GM10248 (cell line): ENCODE measurements around the gene CNTF.

Experiments used
- CTCF ChIA-PET: fragments of 300-600 bp; sonication (Branson Sonifier 250); formaldehyde crosslinking; extraction: SDS; loops from one replicate; lab custom pipeline; 2021; ENCODE audit warnings: antibody characterized with exemption; lab: Yijun Ruan, JAX
- POLR2A ChIA-PET: fragments of 350-650 bp; sonication (Branson Sonifier 250); formaldehyde crosslinking; extraction: SDS; loops from one replicate; lab custom pipeline; 2020; ENCODE audit warnings: antibody characterized with exemption; lab: Yijun Ruan, JAX
- DNase-seq: peaks from one replicate; pipeline ENCODE4 v3.0.0; 2012; ENCODE audit errors: extremely low spot score
- CTCF ChIP-seq: IDR thresholded peaks from 2 replicates; pipeline ENCODE4 v1.5.1; 2012; ENCODE audit warnings: mild to moderate bottlenecking, low read depth; ENCODE audit errors: extremely low read depth, missing control alignments, control extremely low read depth

Gene CNTF

GRCh38 chr11:58597486-58598144, 24.9 kb upstream of the CNTF start:
- ChIA-PET CTCF (interaction anchor here (1.0 to 3.1 kb wide), 3 partner anchors 20 to 50 kb away, joined by 4 to 12 read pairs (median 4); no protein-coding TSS in a partner anchor), POLR2A (no interaction called here)
- no peak for TF ChIP-seq CTCF
- DNase-seq = no peak

- CTCF ChIA-PET = no interaction called here
- DNase-seq = no peak
- POLR2A ChIA-PET = no interaction called here
- TF ChIP-seq CTCF = no peak
These were observed 22.0 kb upstream of the CNTF start for GRCh38 chr11:58600510-58600909.

GRCh38 chr11:58606930-58607714, 15.3 kb upstream of the CNTF start:
- ChIA-PET POLR2A (no interaction called here), CTCF (interaction anchor here (1.0 to 6.8 kb wide), 9 partner anchors 11 to 564 kb away, joined by 3 to 36 read pairs (median 3); partner anchors contain the start of gene LPXN)
- no peak for TF ChIP-seq CTCF
- no peak for DNase-seq

- DNase-seq = no peak
- POLR2A ChIA-PET = interaction anchor here (0.6 kb wide), 1 partner anchor 29 kb away, joined by 3 read pairs; no protein-coding TSS in a partner anchor
- CTCF ChIA-PET = interaction anchor here (5.6 kb wide), 1 partner anchor 21 kb away, joined by 34 read pairs; no protein-coding TSS in a partner anchor
- no peak for TF ChIP-seq CTCF
These were observed 14.1 kb upstream of the CNTF start for GRCh38 chr11:58608331-58608730.

- CTCF ChIA-PET = interaction anchor here (1.0 to 5.6 kb wide), 2 partner anchors 19 to 86 kb away, joined by 3 to 34 read pairs; no protein-coding TSS in a partner anchor
- POLR2A ChIA-PET = no interaction called here
- DNase-seq = no peak
- TF ChIP-seq CTCF = no peak
These were observed 12.7 kb upstream of the CNTF start for GRCh38 chr11:58609723-58610122.

GRCh38 chr11:58613228-58613627, 9.2 kb upstream of the CNTF start:
- TF ChIP-seq CTCF = no peak
- ChIA-PET POLR2A (no interaction called here), CTCF (interaction anchor here (1.7 to 5.6 kb wide), 2 partner anchors 16 to 45 kb away, joined by 3 to 34 read pairs; no protein-coding TSS in a partner anchor)
- no peak for DNase-seq
